HG02798 (cell line): ENCODE results near the gene SLC5A10.
"Not testable (repeated sequence)": the region's sequence is repeated elsewhere in the genome, so short reads cannot be mapped to it uniquely, and the experiment has no call there.

ENCODE experiments used
- ATAC-seq: cut with Tn5 transposase; IDR thresholded peaks from one replicate; pipeline ENCODE4 v1.9.1; 2021; ENCODE audit warnings: mild to moderate bottlenecking; ENCODE audit not compliant: unreplicated experiment, poor library complexity

SLC5A10 gene

DNA sequence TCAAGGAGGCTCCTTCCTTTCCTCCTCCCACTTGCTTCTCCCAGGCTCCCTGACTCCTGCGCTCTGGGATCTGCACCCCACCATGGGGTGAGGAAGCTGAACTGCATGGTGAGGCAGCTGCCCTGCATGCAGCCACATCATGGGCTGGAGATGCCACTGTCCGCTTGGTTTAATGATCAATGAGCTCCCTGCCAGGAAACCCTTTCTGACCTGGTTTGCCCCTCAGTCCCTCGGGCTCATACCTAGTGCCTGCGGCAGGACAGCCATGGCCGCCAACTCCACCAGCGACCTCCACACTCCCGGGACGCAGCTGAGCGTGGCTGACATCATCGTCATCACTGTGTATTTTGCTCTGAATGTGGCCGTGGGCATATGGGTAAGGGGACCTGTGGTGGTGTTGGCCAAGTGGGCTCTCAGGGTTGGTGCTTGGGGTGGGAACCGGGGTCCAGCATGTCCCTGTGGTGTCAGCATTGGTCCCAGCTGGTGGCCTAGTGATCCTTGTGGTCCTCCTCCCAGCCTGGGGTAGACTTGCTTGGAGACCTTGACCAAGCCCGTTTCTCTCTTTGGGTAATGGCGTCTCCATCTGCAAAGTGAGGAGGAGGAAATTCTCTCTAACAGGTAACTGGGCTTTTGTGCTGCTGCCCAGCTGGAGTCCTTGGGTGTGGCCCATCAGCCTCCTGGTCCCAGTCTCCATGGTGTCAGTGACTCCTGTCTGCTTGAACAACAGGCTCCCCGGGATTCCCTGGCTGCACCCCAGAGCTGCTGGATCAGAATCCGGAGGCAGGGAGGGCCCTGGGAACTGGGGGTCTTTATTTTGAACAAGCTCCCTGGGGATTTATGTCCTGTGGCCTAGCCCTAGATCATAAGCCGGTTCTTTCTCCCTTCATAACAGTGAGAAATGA, at the start of gene SLC5A10:
TSS of gene SLC5A10 (plus strand) at position 225 of the 902 bp plus-strand sequence. CDS start at position 266, 41 bp downstream.
- no peak for ATAC-seq

DNA sequence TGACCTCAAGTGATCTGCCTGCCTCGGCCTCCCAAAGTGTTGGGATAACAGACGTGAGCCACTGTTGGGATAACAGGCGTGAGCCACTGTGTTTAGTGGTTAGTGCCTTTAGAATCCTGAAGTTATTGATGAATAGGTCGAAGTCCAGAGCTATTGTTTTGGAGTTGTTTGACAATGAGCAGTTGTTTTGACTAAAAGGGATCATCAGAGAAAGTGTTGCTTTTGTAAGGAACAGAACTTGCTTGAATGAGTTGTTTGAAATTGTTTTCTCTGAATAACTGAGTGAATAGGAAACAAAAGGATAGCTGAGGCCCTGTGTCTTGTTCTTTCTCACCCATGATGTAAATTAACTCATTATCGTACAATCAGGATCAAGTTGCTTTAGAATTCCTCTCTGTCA, 47.5 kb upstream of the SLC5A10 start:
- no peak for ATAC-seq

DNA sequence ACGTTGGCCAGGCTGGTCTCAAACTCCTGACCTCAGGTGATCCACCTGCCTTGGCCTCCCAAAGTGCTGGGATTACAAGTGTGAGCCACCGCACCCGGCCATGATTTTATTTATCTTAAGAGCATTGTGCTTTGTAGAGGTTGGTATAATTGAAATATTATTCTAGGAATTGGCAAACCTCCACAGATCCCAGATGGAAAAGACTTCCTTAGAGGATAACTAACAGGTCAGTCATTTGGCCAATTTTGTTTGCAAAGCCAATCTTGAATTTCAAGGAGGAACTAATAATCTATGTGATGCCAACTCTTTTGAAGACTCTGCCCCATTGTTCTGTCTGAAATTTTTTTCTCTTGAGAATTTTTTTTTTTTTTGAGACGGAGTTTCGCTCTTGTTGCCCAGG, 46.7 kb upstream of the SLC5A10 start:
- ATAC-seq: no peak

DNA sequence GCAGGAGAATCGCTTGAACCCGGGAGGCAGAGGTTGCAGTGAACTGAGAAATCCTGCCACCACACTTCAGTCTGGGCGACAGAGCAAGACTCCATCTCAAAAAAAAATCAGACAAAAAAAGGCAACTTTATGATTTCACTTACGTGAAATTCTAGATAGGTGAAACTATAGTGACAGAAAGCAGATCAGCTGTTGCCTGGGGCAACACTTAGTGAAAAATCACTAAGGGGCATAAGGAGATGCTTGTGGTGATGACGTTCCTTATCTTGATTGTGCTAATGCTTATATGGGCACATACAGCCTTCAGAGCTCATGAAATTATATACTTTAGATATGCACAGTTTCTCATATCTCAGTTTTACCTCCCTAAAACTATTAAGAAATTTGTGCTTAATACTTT, 41.6 kb upstream of the SLC5A10 start:
- ATAC-seq: no peak

DNA sequence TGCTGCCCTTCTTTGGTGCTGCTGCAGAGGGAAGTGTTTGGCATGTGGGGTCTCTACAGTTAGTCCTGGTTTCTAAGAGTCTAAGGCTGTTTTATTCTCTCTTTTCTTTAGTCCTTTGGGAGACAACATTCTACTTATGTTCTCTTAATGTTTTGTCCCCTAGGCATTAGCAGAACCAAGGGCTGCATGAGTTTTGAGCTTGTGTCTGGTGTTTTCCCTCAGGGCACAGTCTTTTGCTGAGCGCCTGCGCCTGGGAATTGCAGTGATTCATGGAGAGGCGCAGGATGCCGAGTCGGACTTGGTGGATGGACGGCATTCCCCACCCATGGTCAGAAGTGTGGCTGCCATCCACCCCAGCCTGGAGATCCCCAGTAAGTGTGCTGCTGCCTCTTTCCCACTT, 41.1 kb upstream of the SLC5A10 start:
- ATAC-seq: no peak

DNA sequence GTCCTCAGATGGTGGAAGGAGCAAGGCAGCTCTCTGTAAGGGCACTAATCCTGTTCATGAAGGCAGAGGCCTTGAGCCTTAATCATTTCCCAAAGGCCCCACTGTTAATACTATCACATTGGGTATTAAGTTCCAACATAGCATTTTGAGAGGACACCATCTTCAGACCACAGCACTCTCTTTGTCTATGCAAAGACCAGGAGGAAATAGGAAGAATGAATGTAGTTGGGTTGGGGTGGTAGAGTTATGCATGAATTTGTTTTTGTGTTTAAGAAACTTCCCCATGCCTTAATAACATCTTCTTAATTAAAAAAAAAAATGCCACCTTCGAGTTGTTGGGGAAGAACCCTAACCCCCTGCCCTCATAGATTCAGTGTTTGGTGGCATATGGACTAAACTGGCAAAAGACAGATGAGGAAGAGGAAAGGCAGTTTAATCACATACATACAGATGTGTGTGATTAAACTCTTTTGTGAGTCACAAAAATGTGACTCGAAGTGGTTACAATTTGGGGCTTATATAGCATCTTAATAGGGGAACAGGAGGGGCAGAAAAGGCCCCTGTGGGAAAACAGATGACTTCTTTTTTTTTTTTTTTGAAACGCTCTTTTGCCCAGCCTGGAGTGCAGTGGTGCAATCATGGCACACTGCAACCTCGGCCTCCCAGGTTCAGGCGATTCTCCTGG, 35.0 kb upstream of the SLC5A10 start:
- no peak for ATAC-seq

DNA sequence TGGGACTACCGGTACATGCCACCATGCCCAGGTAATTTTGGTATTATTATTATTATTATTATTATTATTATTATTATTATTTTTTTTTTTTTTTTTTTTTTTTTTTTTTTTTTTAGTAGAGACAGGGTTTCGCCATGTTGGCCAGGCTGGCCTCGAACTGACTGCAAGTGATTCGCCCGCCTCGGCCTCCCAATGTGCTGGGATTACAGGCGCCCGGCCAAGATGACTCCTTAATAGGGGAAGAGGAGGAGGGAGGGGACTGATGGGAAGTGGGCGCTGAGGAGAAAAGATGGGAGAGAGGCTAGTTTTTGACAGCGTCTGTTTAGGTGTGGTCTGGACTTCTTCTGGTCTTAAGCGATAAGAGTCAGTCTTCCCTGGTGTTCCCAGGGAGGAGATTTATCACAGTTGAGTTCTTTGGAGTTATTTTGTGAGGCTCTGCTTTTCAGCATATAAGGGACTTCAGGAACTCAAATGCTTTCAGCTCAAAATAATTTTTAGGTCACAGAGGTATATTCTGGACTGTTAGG, 34.4 kb upstream of the SLC5A10 start:
- ATAC-seq: no peak

DNA sequence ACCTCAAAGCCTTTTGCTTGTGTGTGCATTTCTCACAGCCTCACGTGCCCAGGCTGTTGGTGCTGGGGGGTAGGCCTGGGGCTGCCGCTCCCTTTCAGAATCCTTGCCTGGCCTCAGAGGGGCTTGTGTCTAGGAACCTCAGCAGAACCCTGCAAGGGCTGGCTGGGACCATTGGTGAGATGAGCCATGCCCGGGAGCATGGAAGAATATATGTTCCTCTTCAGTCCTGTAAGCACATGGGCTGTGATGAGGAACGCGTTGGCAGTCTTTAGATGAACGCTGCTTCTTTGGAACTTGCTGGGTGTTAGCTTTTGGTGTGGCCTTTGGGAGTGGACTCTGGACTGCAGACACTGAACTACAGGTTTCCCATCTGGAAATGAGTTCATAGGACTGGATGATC, 32.0 kb upstream of the SLC5A10 start:
- ATAC-seq: no peak

DNA sequence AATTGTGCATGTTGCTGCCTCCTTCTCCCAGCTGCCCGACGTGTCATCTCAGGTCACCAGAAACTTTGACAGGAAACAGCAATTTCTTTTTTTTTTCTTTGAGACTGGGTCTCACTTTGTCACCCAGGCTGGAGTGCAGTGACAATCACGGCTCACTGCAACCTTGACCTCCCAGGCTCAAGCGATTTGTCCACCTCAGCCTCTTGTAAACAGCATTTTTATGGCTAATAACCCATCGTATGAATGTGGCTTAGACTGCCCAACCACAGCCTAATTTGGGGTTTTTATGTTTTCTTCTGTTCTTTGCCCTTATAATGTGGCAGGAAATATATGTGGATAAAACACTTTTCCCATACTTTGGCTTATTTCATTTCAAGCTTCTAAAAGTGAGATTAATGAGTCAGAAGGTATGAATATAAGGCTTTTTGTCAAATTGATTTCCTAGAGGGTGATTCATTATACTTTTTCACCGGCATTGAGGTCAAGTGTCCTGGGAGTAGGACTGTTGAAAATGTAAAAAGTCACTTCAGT, 31.0 kb upstream of the SLC5A10 start:
- no peak for ATAC-seq

DNA sequence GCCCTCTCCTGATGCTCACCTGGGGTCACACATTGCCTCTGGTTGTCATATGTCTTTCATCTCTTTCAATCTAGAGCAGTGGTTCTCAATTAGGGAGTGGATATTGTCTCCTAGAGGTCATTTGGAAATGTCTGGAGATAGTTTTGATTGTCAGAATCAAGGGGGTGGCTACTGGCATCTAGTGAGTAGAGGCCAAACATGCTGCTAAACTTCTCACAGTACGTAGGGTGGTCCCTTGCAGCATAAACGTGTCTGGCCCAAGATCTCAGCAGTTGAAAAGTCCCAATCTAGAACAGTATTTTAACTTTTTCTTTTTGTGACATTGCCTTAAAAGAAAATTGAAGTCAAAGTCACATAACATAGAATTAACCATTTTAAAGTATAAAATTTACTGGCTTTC, 30.5 kb upstream of the SLC5A10 start:
- no peak for ATAC-seq

DNA sequence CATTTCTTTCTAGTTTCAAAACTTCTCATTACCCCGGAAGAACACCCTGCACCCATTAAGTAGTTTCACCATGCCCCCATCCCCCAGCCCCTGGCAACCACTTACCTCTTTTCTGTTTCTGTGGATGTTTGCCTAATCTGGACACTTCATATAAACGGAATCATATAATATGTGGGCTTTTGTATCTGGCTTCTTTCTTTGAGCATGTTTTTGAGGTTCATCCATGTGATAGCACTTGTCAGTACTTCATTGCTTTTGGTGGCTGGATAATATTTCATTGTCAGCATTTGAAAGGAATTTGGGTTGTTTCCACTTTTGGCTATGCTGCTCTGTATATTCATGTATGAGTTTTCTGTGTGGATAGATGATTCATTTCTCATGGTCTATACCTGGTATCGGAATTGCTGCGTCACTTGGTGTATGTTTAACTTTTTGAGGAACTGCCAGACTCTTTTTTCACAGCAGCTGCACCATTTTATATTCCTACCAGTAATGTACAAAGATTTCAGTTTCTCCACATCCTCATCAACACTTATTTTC, 30.0 kb upstream of the SLC5A10 start:
- peak; percentile 70 for ATAC-seq

DNA sequence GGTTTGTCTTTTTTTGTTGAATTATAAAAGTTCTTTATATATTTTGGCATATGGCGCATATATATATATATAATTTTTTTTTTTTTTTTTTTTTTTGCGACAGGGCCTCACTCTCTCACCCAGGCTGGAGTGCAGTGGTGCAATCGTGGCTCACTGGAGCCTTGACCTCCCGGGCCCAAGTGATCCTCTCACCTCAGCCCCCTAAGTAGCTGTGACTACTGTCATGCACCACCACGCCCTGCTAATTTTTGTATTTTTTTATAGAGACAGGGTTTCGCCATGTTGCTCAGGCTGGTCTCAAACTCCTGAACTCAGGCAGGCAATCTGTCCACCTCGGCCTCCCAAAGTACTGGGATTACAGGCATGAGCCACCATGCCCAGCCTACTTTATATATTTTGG, 29.4 kb upstream of the SLC5A10 start:
- ATAC-seq: not testable (repeated sequence)

DNA sequence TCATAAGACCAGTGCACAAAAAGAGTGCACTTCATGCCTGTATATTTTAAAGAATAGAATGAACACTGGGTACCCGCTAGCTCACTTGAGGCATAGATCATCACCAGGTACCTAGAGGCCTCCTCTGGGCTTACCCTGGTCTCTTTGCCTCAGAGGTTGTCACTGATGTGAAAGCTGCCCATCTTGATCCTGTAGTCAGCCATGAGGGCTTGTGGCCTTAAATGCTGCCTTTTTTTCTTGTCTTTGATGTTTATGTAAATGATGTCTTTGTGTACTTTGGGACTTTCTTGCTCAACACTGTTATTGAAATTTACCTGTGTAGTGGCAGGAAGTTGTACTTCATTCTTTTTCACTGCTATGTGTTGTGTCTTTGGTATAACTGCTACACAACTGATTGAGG, 26.8 kb upstream of the SLC5A10 start:
- no peak for ATAC-seq

DNA sequence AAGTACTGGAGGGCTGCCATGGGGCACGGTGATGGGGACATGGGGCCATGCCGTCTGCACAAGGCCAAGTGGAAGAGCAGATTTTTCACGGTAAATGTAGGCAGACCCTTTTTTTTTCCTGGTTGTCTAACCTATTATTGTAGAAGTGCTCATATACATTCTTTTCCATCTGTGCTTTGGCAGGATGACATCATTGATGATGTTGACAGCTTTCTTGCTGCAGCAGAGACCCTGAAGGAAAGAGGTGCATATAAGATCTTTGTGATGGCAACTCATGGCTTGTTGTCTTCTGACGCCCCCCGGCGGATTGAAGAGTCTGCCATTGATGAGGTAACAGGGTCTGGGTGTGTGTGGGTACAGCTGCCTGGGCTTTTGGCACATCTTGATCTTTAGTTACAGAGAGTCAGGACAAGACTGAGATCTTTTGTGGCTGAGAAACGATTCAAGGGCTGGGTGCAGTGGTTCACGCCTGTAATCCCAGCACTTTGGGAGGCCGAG, 23.3 kb upstream of the SLC5A10 start:
- ATAC-seq: no peak

DNA sequence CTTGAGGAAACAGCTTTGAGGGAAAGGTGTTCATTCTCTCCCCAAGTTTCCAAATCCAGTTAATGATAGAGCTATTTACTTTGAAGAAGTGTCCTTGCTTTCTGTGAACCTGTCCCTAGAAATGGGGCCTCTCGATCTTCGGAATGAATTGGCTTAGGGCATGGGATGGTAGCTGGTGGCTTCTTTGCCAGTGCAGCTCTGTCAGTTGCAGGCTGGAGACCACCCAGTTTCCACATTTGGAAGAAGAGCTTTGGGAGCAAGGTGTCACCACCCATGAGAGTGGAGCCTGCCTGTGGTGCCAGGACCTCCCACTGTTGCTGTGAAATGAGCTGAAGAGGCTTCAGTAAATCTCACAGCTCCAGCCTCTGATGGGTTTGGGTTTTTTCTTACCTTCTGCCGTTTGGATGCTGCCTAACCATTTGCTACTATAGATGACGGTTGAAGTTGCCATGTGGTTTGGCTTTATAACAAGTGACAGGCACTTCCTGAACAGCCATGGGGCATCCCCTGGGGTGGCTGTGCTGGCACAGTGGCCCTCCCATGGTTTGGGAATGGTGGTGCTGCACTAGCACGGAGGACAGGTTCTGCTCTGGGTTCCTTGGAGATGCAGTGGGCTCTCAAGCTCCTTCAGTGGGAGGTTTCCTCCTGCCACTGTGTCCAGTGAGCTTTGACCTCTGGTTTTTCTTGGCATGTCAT, 19.5 kb upstream of the SLC5A10 start:
- ATAC-seq: no peak

DNA sequence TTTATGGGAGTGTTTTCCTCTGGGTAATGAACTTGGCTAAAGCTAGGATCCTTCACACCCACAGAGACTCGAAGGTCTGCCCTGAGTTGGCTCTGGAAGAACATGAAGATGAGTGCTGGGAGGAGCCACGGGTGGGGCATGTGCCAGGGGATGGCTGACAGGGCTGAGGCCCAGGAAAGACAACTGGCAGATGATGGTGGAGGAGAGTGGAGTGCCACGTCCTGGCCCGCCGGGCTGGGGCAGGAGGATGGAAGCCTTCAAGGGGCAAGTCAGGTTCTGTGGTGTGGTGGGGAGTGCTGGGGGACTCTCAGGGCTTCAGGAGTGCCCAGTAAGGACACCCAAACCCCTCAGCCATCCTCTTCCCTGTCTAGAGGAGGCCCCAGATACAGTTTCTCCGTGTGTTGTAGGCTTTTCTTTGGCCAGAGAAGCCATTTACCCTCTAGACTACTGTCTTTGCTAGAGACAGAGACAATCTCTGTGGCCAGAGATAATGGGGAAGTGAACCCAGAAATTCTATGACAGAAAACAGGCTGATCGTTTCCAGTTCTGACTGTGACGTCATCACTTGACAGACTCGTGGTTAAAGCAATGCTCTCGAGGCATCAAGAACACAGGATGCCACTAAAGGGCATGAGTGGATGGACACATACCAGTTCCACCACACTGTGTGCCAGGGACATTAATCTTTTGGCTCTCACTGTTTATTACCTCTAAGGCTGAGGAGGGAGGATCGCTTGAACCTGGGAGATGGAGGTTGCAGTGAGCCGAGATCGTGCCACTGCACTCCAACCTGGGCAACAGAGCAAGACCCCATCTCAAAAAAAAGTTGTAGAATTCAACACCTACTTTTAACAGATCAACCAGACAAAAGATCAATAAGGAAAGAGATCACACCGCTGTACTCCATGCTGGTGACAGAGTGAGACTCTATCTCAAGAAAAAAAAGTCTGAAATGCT, 18.6 kb upstream of the SLC5A10 start:
- ATAC-seq: no peak

DNA sequence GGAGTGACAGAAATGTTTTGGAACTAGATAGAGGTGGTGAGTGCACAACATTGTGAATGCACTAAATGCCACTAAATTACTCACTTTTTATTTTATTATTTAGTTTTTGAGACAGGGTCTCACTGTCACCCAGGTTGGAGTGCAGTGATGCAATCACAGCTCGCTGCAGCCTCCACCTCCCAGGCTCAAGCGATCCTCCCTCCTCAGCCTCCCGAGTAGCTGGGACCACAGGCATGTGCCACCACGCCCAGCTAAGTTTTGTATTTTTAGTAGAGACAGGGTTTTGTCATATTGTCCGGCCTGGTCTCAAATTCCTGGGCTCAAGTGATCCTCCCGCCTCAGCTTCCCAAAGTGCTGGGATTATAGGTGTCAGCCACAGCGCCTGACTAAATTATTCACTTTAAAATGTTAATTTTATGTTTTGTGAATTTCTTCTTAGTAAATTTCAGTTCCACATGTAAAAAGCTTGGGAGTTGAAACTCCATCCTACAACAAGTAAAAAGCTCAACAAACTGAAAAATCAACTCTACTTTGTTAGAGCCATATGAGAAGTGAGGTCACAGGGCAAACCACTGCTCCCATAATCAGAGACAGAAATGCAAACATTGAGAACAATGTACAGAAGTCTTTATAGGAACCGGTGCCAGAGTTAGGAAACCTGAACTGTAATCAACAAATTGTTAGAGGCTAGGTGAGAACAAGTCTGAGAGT, 13.8 kb upstream of the SLC5A10 start:
- ATAC-seq: no peak

DNA sequence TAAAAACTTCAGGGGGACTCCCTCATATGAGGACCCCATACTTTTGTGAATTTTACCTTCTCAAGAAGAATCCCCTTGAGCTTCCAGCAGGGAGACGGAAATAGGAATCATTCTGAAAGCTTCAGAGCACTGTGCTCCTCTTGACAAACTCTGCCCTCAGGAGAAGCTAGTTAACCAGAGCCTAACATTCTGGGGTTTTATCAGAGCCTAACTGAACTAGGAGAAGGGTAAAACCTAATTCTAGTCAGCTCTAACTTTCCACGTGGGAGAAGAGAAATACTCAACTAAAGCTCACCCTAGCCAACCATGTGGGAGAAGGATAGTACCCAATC, 13.3 kb upstream of the SLC5A10 start:
- ATAC-seq: no peak

DNA sequence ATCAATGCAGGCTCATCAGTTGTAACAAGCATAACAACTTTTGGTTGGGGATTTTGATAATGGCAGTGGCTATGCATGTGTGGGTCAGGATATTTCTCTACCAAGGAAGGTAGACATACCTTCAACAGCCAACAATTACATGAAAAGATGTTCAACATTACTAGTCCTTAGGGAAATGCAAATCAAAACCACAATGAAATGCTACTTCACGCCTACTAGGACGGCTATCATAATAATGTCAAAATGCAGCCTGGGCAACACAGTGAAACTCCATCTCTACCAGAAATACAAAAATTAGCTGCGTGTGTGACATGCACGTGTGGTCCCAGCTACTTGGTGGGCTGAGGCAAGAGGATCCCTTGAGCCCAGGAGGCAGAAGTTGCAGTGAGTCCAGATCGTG, 7.3 kb upstream of the SLC5A10 start:
- ATAC-seq: no peak
